ENCODE measurements around the gene KHDRBS2. TPM values are rescaled to one million over a fixed set of nuclear protein-coding genes. Genes with fewer than 3 reads are reported as not detected.

KHDRBS2 gene
- total RNA-seq, 1 experiment from 2014 or later, result not detected

DNA sequence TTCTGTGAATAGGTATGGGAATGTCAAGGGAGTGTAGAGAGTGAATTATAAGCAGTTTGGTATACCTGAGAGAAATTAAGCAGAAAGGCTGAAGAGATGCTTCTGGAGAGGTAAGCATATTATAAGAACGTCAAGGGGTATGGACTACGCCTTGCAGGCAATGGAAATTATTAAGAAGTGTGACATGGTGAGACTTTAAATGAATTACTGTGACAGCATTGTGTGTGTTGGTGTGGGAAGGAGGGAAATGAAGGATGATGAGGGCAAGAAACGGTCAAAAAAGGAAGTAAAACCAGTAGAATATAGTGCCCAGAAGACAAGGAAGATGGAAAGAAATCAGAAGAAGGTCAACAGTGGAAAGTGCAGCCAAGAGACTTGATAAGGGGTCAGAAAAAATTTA lies 5.9 kb downstream of the KHDRBS2 start:
- no peak overlapping the region for H3K4me3 ChIP-seq (ENCODE audit: low read depth, low read length, poor library complexity, severe bottlenecking)
- no peaks in the 10 kb centered on the region for H3K27me3 ChIP-seq (replicated peaks; ENCODE audit: insufficient read depth, low read depth, low read length, poor library complexity)
- no TSS peak for BruUV-seq (replicated peaks)
- no peak for DNase-seq (ENCODE audit: low spot score)
- no peak for TF ChIP-seq EZH2 (IDR thresholded peaks at IDR 0.05; ENCODE audit: borderline replicate concordance, low read depth, low read length, poor library complexity, severe bottlenecking)
- TF ChIP-seq, protein P1, sequence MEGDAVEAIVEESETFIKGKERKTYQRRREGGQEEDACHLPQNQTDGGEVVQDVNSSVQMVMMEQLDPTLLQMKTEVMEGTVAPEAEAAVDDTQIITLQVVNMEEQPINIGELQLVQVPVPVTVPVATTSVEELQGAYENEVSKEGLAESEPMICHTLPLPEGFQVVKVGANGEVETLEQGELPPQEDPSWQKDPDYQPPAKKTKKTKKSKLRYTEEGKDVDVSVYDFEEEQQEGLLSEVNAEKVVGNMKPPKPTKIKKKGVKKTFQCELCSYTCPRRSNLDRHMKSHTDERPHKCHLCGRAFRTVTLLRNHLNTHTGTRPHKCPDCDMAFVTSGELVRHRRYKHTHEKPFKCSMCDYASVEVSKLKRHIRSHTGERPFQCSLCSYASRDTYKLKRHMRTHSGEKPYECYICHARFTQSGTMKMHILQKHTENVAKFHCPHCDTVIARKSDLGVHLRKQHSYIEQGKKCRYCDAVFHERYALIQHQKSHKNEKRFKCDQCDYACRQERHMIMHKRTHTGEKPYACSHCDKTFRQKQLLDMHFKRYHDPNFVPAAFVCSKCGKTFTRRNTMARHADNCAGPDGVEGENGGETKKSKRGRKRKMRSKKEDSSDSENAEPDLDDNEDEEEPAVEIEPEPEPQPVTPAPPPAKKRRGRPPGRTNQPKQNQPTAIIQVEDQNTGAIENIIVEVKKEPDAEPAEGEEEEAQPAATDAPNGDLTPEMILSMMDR (conservative IDR thresholded peaks at IDR 0.05; ENCODE audit: low read depth, low read length), result no peak
- intact Hi-C loops (cut with micrococcal nuclease; ENCODE audit: unreplicated experiment), result no loop called here
- peaks cover 5% of the 10 kb centered on the region for H3K9me3 ChIP-seq (ENCODE audit: low read depth, low read length, poor library complexity, severe bottlenecking)
- POLR2A ChIA-PET (ENCODE audit: low non-redundant PET), result no interaction called here
- H3K36me3 ChIP-seq (ENCODE audit: insufficient read depth, low read length, poor library complexity, severe bottlenecking), result no peaks in the 10 kb centered on the region
- H3K27ac ChIP-seq (ENCODE audit: low read depth, low read length, poor library complexity, severe bottlenecking), result no peak overlapping the region
- no peaks in the 10 kb centered on the region for H3K4me1 ChIP-seq (ENCODE audit: insufficient read depth, low read length, poor library complexity, severe bottlenecking)
- CTCF ChIA-PET, result no interaction called here

DNA sequence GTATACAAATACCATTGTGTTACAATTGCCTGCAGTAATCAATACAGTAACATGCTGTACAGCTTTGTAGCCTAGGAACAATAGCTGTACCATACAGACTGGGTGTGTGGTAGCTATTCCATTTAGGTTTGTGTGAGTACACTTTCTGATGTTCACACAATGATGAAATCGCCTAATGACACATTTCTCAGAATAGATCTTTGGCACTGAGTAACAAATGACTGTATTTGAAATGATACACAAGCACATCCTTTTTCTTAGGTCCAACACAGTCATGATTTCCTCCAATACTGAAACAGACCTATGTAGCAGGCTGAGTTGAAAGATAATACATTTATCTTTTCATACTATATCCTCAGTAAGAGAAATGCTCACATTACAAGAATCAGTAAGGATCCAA lies 13.9 kb downstream of the KHDRBS2 start:
- Histone ChIP-seq H3K4me3 (ENCODE audit: low read depth, low read length, poor library complexity, severe bottlenecking) (no peak overlapping the region), H3K9me3 (ENCODE audit: low read depth, low read length, poor library complexity, severe bottlenecking) (peaks cover 7% of the 10 kb centered on the region), H3K27ac (ENCODE audit: low read depth, low read length, poor library complexity, severe bottlenecking) (no peak overlapping the region), H3K4me1 (ENCODE audit: insufficient read depth, low read length, poor library complexity, severe bottlenecking) (no peaks in the 10 kb centered on the region), H3K36me3 (ENCODE audit: insufficient read depth, low read length, poor library complexity, severe bottlenecking) (no peaks in the 10 kb centered on the region), H3K27me3 (replicated peaks; ENCODE audit: insufficient read depth, low read depth, low read length, poor library complexity) (no peaks in the 10 kb centered on the region)
- intact Hi-C loops (cut with micrococcal nuclease; ENCODE audit: unreplicated experiment), result no loop called here
- DNase-seq (ENCODE audit: low spot score), result no peak
- TF ChIP-seq, protein P1 (conservative IDR thresholded peaks at IDR 0.05; ENCODE audit: low read depth, low read length), result no peak
- TF ChIP-seq EZH2 (IDR thresholded peaks at IDR 0.05; ENCODE audit: borderline replicate concordance, low read depth, low read length, poor library complexity, severe bottlenecking), result no peak
- no TSS peak for BruUV-seq (replicated peaks)
- CTCF ChIA-PET, result no interaction called here
- POLR2A ChIA-PET (ENCODE audit: low non-redundant PET), result no interaction called here

DNA sequence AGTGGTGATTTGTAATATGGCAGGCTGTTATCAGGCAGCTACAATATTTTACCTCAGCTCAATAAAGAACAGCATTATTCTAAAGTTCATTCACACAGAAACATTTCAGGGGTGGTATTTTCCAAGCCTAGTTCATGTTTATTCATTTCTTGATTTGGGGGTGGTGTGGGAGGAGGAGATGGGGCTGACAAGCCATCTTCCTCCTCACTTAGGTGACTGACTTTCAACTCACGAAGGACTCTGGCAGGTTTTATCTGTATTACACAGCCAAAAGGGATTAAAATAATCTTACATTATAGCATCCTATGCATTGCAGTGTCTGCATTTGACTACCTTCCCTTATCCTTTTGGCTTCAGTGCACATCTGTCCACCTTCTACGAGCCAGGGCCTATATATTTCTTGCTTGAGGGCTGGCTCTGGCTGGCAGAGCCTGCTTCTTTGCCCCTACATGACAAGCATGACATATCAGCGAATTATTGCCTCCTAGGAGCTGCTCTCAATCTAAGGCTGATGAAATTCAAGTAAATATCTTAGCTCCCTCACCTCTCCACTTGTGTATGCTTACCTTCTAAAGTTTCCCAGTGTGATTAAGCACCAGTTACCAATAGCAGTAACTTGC lies 20.0 kb downstream of the KHDRBS2 start:
- TF ChIP-seq, protein P1 (conservative IDR thresholded peaks at IDR 0.05; ENCODE audit: low read depth, low read length), result no peak
- no peak for TF ChIP-seq EZH2 (IDR thresholded peaks at IDR 0.05; ENCODE audit: borderline replicate concordance, low read depth, low read length, poor library complexity, severe bottlenecking)
- no peak overlapping the region for H3K27ac ChIP-seq (ENCODE audit: low read depth, low read length, poor library complexity, severe bottlenecking)
- no peak overlapping the region for H3K4me3 ChIP-seq (ENCODE audit: low read depth, low read length, poor library complexity, severe bottlenecking)
- intact Hi-C loops (cut with micrococcal nuclease; ENCODE audit: unreplicated experiment), result no loop called here
- H3K4me1 ChIP-seq (ENCODE audit: insufficient read depth, low read length, poor library complexity, severe bottlenecking), result no peaks in the 10 kb centered on the region
- peaks cover 10% of the 10 kb centered on the region for H3K9me3 ChIP-seq (ENCODE audit: low read depth, low read length, poor library complexity, severe bottlenecking)
- DNase-seq (ENCODE audit: low spot score), result no peak
- no peaks in the 10 kb centered on the region for H3K36me3 ChIP-seq (ENCODE audit: insufficient read depth, low read length, poor library complexity, severe bottlenecking)
- H3K27me3 ChIP-seq (replicated peaks; ENCODE audit: insufficient read depth, low read depth, low read length, poor library complexity), result no peaks in the 10 kb centered on the region
- ChIA-PET POLR2A (ENCODE audit: low non-redundant PET) (no interaction called here), CTCF (no interaction called here)
- no TSS peak for BruUV-seq (replicated peaks)
